ENCODE measurements around the gene CERK.

Gene CERK

DNA sequence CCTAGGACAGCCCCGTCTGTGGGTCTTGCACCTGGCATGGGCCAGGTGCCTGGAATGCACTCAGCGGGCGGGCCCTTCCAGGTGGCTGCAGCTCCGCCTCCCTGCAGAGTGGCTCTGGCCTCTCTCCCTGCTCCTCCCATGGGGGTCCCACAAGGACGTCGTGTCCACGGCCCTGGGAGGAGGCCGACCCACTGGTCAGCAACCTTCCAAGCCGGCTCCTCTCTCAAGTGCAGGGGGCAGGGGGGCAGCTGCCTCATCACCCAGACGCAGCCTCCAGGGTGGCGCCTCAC, 41.9 kb downstream of the CERK start:
- POLR2A ChIA-PET = no interaction called here
- TF ChIP-seq, protein P1, sequence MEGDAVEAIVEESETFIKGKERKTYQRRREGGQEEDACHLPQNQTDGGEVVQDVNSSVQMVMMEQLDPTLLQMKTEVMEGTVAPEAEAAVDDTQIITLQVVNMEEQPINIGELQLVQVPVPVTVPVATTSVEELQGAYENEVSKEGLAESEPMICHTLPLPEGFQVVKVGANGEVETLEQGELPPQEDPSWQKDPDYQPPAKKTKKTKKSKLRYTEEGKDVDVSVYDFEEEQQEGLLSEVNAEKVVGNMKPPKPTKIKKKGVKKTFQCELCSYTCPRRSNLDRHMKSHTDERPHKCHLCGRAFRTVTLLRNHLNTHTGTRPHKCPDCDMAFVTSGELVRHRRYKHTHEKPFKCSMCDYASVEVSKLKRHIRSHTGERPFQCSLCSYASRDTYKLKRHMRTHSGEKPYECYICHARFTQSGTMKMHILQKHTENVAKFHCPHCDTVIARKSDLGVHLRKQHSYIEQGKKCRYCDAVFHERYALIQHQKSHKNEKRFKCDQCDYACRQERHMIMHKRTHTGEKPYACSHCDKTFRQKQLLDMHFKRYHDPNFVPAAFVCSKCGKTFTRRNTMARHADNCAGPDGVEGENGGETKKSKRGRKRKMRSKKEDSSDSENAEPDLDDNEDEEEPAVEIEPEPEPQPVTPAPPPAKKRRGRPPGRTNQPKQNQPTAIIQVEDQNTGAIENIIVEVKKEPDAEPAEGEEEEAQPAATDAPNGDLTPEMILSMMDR (IDR thresholded peaks at IDR 0.05; ENCODE audit: control extremely low read depth, extremely low read depth, low read depth, missing control alignments) = no peak
- no peak for DNase-seq (ENCODE audit: extremely low spot score)
- CTCF ChIA-PET = no interaction called here

DNA sequence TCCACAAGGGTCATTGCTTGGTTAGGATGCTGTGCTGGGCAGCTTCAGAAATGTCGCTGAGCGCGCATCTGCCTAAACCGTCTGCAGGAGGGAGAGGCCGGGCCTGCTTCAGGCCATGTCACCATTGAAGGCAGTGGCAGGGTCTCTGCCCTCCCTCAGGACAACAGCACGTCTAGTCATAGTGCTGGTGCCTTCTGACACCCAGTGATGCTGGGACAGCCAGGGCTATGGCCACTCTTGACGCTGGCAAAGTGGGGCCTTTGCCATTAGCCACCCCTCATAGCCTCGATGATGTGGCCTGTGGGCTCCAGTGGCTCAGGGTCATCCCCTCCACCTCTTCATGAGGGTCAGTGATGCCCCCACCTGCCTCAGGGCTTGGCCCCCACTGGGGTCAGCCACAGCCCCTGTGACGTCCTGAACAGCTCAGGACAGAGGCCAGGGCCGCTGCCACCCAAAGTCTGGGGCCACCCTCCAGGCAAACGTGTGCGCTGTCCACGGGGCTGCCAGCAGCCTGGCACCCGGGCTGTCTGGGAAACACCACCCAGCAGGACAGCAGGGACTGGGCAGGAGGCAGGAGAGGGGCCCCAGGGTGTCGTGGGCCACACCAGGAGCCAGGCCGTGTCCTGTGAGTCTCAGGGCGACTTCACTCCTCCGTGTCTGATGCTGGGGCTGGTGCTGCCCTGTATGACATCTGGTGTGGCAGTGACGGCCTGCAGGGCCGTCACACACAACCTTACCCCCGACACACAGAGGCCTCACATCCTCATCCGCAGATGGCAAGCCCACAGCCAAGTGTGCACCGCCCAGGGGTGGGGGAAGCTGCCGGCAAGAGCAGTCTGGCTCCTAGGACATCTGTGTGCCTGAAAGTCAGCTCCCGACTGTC, 42.5 kb downstream of the CERK start:
- TF ChIP-seq, protein P1 (IDR thresholded peaks at IDR 0.05; ENCODE audit: control extremely low read depth, extremely low read depth, low read depth, missing control alignments) = no peak
- ChIA-PET POLR2A (no interaction called here), CTCF (no interaction called here)
- no peak for DNase-seq (ENCODE audit: extremely low spot score)

DNA sequence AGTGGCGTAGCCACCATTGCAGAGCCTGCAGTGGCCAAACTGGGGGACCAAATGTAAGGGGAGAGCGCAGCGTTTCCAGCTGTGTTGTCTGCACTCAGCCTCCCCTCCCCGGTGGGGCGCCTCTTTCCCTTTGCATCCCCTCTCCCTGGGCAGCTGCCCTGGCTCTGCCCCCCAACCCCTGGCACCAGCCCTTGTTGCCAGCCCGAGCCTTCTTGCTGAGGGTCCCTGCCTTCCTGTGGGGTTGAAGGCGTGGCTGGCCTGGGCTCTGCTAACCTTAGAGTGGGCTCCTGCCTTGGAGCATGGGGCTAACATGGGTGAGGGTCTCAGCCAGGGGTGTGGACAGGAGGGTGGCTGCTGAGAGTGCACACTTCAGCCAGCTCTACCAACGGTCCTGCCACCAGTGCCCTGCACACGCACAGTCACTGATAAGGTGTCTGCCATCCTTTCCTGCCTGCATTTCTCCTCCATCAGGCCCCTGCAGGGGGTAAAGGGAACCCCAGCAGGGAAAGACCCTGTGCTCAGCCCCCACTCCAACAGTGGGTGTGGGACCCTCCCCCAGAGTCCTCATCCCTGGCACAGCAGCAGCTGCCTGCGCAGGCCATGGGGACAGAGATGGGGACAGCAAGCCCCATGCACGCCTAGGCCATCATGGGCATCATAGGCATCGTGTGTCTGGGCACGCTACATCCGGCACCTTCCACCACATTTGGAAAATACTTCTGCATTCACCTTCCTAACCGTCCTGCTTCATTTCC, 43.5 kb downstream of the CERK start:
- CTCF ChIA-PET = no interaction called here
- TF ChIP-seq, protein P1 (IDR thresholded peaks at IDR 0.05; ENCODE audit: control extremely low read depth, extremely low read depth, low read depth, missing control alignments) = no peak
- POLR2A ChIA-PET = no interaction called here
- no peak for DNase-seq (ENCODE audit: extremely low spot score)

DNA sequence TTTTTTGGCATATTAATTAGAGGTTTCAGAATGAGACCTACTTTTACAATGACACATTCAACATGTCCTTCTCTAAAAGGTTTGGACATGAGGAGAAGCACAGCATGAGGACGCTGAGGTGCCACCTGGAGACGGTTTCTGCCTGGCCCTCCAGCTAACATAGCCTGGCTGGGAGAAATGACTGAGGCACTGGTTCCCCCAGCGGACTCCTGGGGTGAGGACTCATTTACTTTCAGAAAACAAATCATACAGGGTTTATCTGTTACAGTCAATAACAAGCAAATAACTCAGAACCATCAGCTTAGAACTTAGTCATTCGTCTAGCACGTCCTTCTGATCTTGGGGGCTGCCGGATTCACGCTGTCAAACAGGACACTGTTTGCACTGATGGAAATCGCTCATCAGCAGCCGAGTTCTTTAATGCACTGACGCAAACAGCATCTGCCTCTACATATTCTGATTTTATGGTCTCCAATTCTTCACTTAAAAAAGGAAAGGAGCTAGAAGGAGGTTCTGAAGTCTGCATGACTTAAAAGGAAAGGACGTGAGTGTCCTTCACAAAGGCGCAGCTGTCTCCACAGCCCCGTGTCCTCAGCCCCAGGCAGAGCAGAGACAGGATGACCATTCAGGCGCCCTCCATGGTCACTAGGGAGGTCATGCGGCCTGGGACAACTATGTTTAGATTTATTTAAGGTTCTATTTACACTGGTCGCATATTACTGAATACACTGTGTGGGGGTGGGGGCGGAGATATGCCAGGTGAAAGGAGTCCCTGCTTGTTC, 44.2 kb downstream of the CERK start:
- POLR2A ChIA-PET = no interaction called here
- TF ChIP-seq, protein P1 (IDR thresholded peaks at IDR 0.05; ENCODE audit: control extremely low read depth, extremely low read depth, low read depth, missing control alignments) = no peak
- DNase-seq (ENCODE audit: extremely low spot score) = no peak
- CTCF ChIA-PET = interaction anchor here (0.6 to 0.7 kb wide), 2 partner anchors 39 to 130 kb away, joined by 3 read pairs; no protein-coding TSS in a partner anchor

DNA sequence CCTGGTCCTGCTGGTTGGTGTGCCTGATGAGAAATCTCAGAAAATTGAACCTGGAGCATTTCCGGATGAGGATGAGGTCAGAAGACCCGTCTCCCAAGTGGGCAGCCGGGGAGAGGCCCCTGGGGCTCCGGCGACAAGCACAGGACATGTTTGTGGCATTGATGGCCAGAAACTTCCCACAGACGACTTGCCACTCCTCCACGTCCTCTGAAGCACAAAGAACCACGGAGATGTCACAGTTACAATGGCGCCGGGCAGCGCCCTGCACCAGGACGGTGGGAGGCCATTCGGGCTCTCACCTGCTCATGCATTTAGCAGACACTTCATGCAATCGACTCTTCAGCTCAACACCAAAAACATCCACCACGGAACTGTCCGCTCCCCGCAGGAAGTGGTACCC, 46.5 kb downstream of the CERK start:
- CTCF ChIA-PET = interaction anchor here (1.3 kb wide), 1 partner anchor 10 kb away, joined by 3 read pairs; no protein-coding TSS in a partner anchor
- DNase-seq (ENCODE audit: extremely low spot score) = no peak
- POLR2A ChIA-PET = no interaction called here
- TF ChIP-seq, protein P1 (IDR thresholded peaks at IDR 0.05; ENCODE audit: control extremely low read depth, extremely low read depth, low read depth, missing control alignments) = no peak

DNA sequence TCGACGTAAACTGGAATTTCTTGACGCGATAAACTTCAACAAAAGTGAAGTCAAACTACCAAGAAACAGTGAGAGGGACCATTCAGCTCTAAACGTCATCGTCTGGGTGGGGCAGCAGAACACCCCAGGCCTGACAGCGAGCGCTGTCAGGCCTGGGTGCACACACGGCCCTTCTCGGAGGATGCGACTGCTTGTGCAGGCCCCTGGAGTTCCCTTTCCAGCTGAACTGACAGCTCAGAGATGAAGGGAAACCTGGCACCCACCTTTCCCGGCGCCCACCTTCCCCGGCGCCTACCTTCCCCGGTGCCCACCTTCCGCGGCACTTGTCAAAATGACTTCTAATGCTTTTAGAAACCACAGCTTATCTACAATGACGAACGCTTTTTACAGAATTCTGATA, 47.9 kb downstream of the CERK start:
- CTCF ChIA-PET = interaction anchor here (0.7 kb wide), 1 partner anchor 114 kb away, joined by 3 read pairs; no protein-coding TSS in a partner anchor
- DNase-seq (ENCODE audit: extremely low spot score) = no peak
- TF ChIP-seq, protein P1 (IDR thresholded peaks at IDR 0.05; ENCODE audit: control extremely low read depth, extremely low read depth, low read depth, missing control alignments) = no peak
- POLR2A ChIA-PET = no interaction called here
